ENCODE measurements around the gene C19orf25.
A peak's percentile ranks its signal among the peaks of the same experiment; 100 is the strongest.
"Not testable (repeated sequence)": the region's sequence is repeated elsewhere in the genome, so short reads cannot be mapped to it uniquely, and the experiment has no call there.

C19orf25 gene

GRCh38 chr19:1512671-1513498 is 33.9 kb upstream of the C19orf25 start, which contains the start of gene ADAMTSL5:
Gene ADAMTSL5, minus strand, starts transcription at chr19:1513019. Its CDS starts 2,076 bp downstream, at chr19:1510943.
- DNase-seq (ENCODE audit: low read depth in 2 of 3, low spot score in 1 of 3) = peak; percentile 39 to 76 (median 56)

GRCh38 chr19:1511318-1512317 is 32.6 kb upstream of the C19orf25 start:
- no peak for DNase-seq (ENCODE audit: low read depth in 2 of 3, low spot score in 1 of 3)

GRCh38 chr19:1510807-1511206 is 31.8 kb upstream of the C19orf25 start:
- no peak for DNase-seq (ENCODE audit: low read depth in 2 of 3, low spot score in 1 of 3)

GRCh38 chr19:1510442-1510806 is 31.4 kb upstream of the C19orf25 start:
- DNase-seq (ENCODE audit: low read depth in 2 of 3, low spot score in 1 of 3) = no peak

GRCh38 chr19:1509602-1510441 is 30.8 kb upstream of the C19orf25 start:
- DNase-seq (ENCODE audit: low read depth in 2 of 3, low spot score in 1 of 3) = no peak

GRCh38 chr19:1508507-1508856 is 29.5 kb upstream of the C19orf25 start:
- no peak for DNase-seq (ENCODE audit: low read depth in 2 of 3, low spot score in 1 of 3)

GRCh38 chr19:1507763-1508506 is 28.9 kb upstream of the C19orf25 start:
- DNase-seq (ENCODE audit: low read depth in 2 of 3, low spot score in 1 of 3) = peak; percentile 86 to 95 (median 88)

- DNase-seq (ENCODE audit: low read depth in 2 of 3, low spot score in 1 of 3) = no peak
Measured at GRCh38 chr19:1507192-1507660, 28.2 kb upstream of the C19orf25 start.

GRCh38 chr19:1505991-1506881 is 27.2 kb upstream of the C19orf25 start:
- DNase-seq (ENCODE audit: low read depth in 2 of 3, low spot score in 1 of 3) = no peak

GRCh38 chr19:1505012-1505411 is 26.0 kb upstream of the C19orf25 start:
- no peak for DNase-seq (ENCODE audit: low read depth in 2 of 3, low spot score in 1 of 3)

GRCh38 chr19:1503925-1504773 is 25.1 kb upstream of the C19orf25 start:
- DNase-seq (ENCODE audit: low read depth in 2 of 3, low spot score in 1 of 3) = no peak

- peak; percentile 58 to 70 (median 65) for DNase-seq (ENCODE audit: low read depth in 2 of 3, low spot score in 1 of 3)
Measured at GRCh38 chr19:1503089-1503924, 24.3 kb upstream of the C19orf25 start.

- no peak for DNase-seq (ENCODE audit: low read depth in 2 of 3, low spot score in 1 of 3)
Measured at GRCh38 chr19:1502433-1503088, 23.5 kb upstream of the C19orf25 start.

GRCh38 chr19:1501200-1501595 is 22.2 kb upstream of the C19orf25 start:
- DNase-seq (ENCODE audit: low read depth in 2 of 3, low spot score in 1 of 3) = no peak

GRCh38 chr19:1499231-1499630 is 20.2 kb upstream of the C19orf25 start:
- not testable (repeated sequence) for DNase-seq (ENCODE audit: low read depth in 2 of 3, low spot score in 1 of 3)

GRCh38 chr19:1497578-1498235 is 18.7 kb upstream of the C19orf25 start:
- no peak for DNase-seq (ENCODE audit: low read depth in 2 of 3, low spot score in 1 of 3)
